Measurements from ENCODE around the gene MAPK10.

DNA sequence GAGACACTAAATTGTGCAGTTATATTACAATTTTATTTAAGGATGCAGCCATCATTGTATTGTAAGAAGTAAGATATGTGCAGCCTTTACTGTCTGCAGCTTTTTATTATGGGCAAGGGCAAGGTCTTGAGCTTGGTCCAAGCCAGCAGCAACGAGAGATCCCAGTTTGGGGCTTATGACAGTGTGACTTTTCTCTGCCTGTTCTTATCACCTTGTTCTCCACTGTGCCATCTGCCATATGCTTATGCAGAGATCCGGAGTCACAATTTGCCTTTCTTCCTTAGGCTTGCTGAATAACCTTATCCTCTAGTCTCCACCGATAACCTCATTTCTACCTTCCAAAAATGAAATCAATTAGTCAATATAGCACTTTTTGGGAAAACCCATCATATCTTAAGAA is 30.4 kb downstream of the MAPK10 start:
- TF ChIP-seq, protein P1, sequence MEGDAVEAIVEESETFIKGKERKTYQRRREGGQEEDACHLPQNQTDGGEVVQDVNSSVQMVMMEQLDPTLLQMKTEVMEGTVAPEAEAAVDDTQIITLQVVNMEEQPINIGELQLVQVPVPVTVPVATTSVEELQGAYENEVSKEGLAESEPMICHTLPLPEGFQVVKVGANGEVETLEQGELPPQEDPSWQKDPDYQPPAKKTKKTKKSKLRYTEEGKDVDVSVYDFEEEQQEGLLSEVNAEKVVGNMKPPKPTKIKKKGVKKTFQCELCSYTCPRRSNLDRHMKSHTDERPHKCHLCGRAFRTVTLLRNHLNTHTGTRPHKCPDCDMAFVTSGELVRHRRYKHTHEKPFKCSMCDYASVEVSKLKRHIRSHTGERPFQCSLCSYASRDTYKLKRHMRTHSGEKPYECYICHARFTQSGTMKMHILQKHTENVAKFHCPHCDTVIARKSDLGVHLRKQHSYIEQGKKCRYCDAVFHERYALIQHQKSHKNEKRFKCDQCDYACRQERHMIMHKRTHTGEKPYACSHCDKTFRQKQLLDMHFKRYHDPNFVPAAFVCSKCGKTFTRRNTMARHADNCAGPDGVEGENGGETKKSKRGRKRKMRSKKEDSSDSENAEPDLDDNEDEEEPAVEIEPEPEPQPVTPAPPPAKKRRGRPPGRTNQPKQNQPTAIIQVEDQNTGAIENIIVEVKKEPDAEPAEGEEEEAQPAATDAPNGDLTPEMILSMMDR (IDR thresholded peaks at IDR 0.05) = no peak
- no peak for TF ChIP-seq POLR2A (IDR thresholded peaks at IDR 0.05)
